GM18499 (cell line): ENCODE data around the gene OR7C2.

ENCODE experiments used
- ATAC-seq: cut with Tn5 transposase; IDR thresholded peaks from one replicate; pipeline ENCODE4 v1.9.1; 2021; ENCODE audit warnings: moderate number of reproducible peaks; ENCODE audit not compliant: insufficient read depth, unreplicated experiment

OR7C2 gene

DNA sequence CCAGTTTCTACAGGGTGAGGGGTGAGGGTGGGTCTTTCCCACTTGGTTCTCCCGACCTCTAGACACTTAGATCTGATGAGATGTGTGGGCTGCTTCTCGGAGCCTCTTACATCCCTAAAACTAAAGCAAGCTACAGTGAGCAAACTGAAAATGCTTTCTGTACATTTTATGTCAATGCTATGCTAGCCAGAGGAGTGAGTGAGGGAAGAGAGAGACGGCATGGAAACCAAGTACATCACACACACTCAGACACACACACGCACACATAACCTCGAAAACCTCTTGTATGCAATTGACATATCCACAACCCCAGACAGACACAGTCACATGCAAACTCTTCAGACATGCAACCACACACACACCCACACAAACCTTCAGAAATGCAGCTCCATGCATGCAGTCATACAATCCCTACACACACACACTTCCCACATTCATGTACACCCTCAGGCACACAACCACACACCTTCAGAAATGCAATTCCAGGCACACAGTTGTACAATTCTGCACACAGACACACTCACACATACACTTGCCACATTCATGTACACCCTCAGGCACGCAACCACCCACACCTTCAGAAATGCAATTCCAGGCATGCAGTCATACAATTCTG lies 37.0 kb downstream of the OR7C2 start:
- ATAC-seq, result no peak

DNA sequence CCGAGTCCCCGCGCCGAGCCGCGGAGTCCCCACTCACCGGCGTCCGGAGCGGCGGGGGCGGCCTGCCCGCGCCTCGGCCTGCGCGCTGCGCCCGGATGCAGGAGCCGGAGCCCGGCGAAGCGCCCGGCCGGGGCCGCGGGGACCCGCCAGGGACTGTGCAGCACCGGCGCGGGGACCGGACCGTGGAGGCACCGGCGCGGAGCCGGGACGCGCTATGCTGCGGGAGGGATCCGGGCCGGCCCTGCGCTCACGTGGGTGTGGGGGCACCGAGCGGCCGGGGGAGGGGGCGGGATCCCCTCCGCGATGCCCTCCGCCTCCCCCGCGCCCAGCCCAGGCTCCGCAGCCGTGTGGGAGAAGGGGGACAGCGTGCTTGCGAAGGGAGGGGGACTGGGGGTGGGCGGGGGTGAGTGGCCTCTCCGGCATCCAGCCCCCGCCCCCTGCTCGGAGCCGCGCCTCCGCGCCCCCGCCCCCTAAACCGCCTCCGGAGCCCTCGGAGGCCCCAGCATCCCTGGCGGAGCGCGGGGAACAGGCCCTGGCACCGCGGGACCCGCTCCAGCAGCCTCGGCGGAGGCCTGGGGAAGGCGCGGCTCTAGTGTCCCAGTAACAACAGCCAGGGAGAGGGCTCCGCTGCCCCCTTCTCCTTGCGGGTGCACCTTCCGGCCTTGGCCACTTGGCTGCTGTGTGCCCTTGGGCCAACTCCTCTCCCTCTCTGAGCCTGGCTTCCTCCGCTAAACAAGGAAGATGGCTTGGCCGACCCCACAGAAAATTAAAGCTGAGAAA lies 38.4 kb downstream of the OR7C2 start, which contains the start of gene SLC1A6:
SLC1A6 (minus strand) TSS at position 389 of the 780 bp plus-strand sequence. CDS start 6,954 bp downstream, outside the sequence.
- ATAC-seq, result no peak

DNA sequence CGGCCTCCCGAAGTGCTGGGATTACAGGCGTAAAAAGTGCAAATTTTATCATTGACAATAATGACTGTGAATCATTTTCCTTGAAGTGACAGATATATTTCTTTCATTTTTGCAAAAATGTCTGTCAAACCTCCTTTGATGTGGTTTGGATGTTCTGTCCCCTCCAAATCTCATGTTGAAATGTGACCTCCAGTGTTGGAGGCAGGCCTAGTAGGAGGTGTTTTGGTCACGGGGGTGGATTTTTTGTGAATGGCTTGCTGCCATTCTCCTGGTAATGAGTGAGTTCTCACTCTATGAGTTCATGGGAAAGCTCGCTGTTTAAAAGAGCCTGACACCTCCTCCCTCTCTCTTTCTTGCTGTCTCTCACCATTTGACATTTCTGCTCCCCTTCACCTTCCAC lies 43.8 kb downstream of the OR7C2 start:
- ATAC-seq, result no peak
